ENCODE measurements around the gene COL23A1. TPM values are rescaled to one million over a fixed set of nuclear protein-coding genes. Genes with fewer than 3 reads are reported as not detected.

The COL23A1 gene
- total RNA-seq, 4 donors from 2014 or later = 0.83 to 1.8 (median 1.5) TPM

- intact Hi-C loops (cut with DNase I) = no loop called here
- 63% methylated on average over 8 of the region's 8 CpGs for WGBS
- TF ChIP-seq EP300 (IDR thresholded peaks at IDR 0.05) = no peak
- H3K36me3 ChIP-seq = no peaks in the 10 kb centered on the region
- H3K4me3 ChIP-seq = no peak overlapping the region
- peaks cover 0 to 6% (median 0%) of the 10 kb centered on the region in 4 donors for H3K27me3 ChIP-seq
- H3K4me1 ChIP-seq = peaks cover 0 to 7% (median 0%) of the 10 kb centered on the region in 4 donors
- no peak overlapping the region for H3K27ac ChIP-seq (replicated peaks in 1 of 4)
- no peak for DNase-seq (ENCODE audit: extremely low spot score)
- no peaks in the 10 kb centered on the region for H3K9me3 ChIP-seq
Measured at GRCh38 chr5:178419651-178420050, 170.5 kb downstream of the COL23A1 start.

- intact Hi-C loops (cut with DNase I) = no loop called here
- peaks cover 0 to 7% (median 0%) of the 10 kb centered on the region in 4 donors for H3K4me1 ChIP-seq
- H3K27me3 ChIP-seq = peaks cover 0 to 6% (median 0%) of the 10 kb centered on the region in 4 donors
- no peaks in the 10 kb centered on the region for H3K36me3 ChIP-seq
- TF ChIP-seq POLR2A (IDR thresholded peaks at IDR 0.05; ENCODE audit: low read depth) (no peak), CTCF (IDR thresholded peaks at IDR 0.05) (no peak), POLR2AphosphoS5 (IDR thresholded peaks at IDR 0.05) (no peak), EP300 (IDR thresholded peaks at IDR 0.05) (no peak)
- no peak overlapping the region for H3K27ac ChIP-seq (replicated peaks in 1 of 4)
- no peaks in the 10 kb centered on the region for H3K9me3 ChIP-seq
- H3K4me3 ChIP-seq = no peak overlapping the region
- 94% methylated on average over 8 of the region's 9 CpGs for WGBS
- no peak for DNase-seq (ENCODE audit: extremely low spot score)
Measured at GRCh38 chr5:178419196-178419595, 171.0 kb downstream of the COL23A1 start.

- peaks cover 0 to 6% (median 0%) of the 10 kb centered on the region in 4 donors for H3K27me3 ChIP-seq
- WGBS = 100% methylated on average over 3 of the region's 7 CpGs
- no peak overlapping the region for H3K4me3 ChIP-seq
- no peaks in the 10 kb centered on the region for H3K9me3 ChIP-seq
- TF ChIP-seq CTCF (IDR thresholded peaks at IDR 0.05) (no peak), EP300 (IDR thresholded peaks at IDR 0.05) (no peak), POLR2A (IDR thresholded peaks at IDR 0.05; ENCODE audit: low read depth) (no peak), POLR2AphosphoS5 (IDR thresholded peaks at IDR 0.05) (no peak)
- no peak overlapping the region for H3K27ac ChIP-seq (replicated peaks in 1 of 4)
- peaks cover 0 to 7% (median 0%) of the 10 kb centered on the region in 4 donors for H3K4me1 ChIP-seq
- intact Hi-C loops (cut with DNase I) = no loop called here
- no peaks in the 10 kb centered on the region for H3K36me3 ChIP-seq
- DNase-seq (ENCODE audit: extremely low spot score) = no peak
Measured at GRCh38 chr5:178418471-178419010, 171.7 kb downstream of the COL23A1 start.

GRCh38 chr5:178418031-178418430 is 172.2 kb downstream of the COL23A1 start:
- no peak for TF ChIP-seq CTCF (IDR thresholded peaks at IDR 0.05)
- TF ChIP-seq POLR2AphosphoS5 (IDR thresholded peaks at IDR 0.05) = no peak
- TF ChIP-seq EP300 (IDR thresholded peaks at IDR 0.05) = no peak
- TF ChIP-seq POLR2A (IDR thresholded peaks at IDR 0.05; ENCODE audit: low read depth) = no peak
- intact Hi-C loops (cut with DNase I) = no loop called here
- no peak for DNase-seq (ENCODE audit: extremely low spot score)
- H3K4me1 ChIP-seq = peaks cover 0 to 7% (median 0%) of the 10 kb centered on the region in 4 donors
- no peaks in the 10 kb centered on the region for H3K9me3 ChIP-seq
- H3K36me3 ChIP-seq = no peaks in the 10 kb centered on the region
- no peak overlapping the region for H3K4me3 ChIP-seq
- 85% methylated on average over 2 of the region's 2 CpGs for WGBS
- no peak overlapping the region for H3K27ac ChIP-seq (replicated peaks in 1 of 4)
- peaks cover 0 to 6% (median 0%) of the 10 kb centered on the region in 4 donors for H3K27me3 ChIP-seq

- WGBS = 87% methylated on average over 13 of the region's 13 CpGs
- TF ChIP-seq CTCF (IDR thresholded peaks at IDR 0.05) (no peak), POLR2A (IDR thresholded peaks at IDR 0.05; ENCODE audit: low read depth) (no peak), EP300 (IDR thresholded peaks at IDR 0.05) (no peak), POLR2AphosphoS5 (IDR thresholded peaks at IDR 0.05) (no peak)
- Histone ChIP-seq H3K9me3 (no peaks in the 10 kb centered on the region), H3K4me3 (no peak overlapping the region), H3K27ac (replicated peaks in 1 of 4) (no peak overlapping the region), H3K27me3 (peaks cover 0 to 6% (median 0%) of the 10 kb centered on the region in 4 donors), H3K4me1 (peaks cover 0 to 7% (median 0%) of the 10 kb centered on the region in 4 donors), H3K36me3 (no peaks in the 10 kb centered on the region)
- intact Hi-C loops (cut with DNase I) = no loop called here
- DNase-seq (ENCODE audit: extremely low spot score) = no peak
Measured at GRCh38 chr5:178417391-178417811, 172.8 kb downstream of the COL23A1 start.
